ENCODE data around the gene EEF1E1.

The EEF1E1 gene

DNA sequence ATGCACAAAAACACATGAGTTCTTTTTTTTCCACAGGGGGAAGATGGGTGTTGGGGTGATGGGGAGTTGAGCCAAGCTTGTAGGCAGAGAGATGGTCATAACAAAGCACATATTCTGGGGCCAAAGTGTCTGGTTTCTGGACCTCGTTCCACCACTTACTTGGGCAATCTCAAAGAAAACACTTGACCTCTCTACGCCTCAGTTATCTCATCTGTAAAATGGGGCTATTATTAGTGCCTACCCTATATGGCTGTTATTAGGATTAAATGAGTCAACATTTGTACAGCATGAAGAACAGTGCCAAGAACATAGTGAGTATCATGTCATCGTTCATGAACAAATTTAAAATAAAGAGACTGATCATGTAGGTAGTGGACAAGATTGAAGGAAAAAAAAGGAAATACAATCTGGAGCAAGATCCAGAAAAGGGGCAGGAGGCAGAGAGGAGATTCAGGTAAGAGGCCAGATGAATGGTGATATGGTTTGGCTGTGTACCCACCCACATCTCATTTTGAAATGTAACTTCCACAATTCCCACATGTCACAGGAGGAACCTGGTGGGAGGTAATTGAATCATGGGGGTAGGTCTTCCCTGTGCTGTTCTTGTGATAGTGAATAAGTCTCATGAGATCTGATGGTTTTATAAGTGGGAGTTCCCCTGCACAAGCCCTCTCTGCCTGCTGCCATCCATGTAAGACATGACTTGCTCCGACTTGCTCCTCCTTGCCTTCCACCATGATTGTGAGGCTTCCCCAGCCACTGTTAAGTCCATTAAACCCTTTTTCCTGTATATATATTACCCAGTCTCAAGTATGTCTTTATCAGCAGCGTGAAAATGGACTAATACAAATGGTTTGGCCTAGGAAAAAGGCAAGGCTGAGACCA is 14.2 kb downstream of the EEF1E1 start:
- DNase-seq (ENCODE audit: low spot score): no peak

DNA sequence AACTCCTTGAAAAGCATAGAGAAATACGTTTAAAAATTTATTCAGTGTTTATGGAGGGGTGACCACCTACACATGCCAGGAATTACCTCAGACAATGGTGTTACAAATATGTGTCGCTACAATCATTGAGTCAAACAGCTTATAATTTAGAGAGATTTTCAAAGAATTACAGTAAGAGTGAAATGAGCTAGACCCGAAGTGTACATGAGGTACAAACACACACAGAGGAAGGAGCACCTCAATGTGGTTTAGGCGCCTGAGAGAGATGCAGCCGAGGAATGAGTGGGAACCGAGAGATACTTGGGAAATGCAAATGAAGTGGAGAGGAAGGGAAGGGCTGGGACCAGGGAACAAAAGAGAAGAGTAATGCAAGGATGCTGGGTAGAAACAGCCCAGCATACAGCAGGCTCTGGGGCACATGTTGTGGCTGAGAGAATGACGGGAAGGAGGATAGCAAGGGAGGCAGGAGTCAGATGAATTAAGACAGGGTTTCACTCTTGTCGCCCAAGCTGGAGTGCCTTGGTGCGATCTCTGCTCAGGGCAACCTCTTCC is 15.5 kb downstream of the EEF1E1 start:
- DNase-seq (ENCODE audit: low spot score): no peak

DNA sequence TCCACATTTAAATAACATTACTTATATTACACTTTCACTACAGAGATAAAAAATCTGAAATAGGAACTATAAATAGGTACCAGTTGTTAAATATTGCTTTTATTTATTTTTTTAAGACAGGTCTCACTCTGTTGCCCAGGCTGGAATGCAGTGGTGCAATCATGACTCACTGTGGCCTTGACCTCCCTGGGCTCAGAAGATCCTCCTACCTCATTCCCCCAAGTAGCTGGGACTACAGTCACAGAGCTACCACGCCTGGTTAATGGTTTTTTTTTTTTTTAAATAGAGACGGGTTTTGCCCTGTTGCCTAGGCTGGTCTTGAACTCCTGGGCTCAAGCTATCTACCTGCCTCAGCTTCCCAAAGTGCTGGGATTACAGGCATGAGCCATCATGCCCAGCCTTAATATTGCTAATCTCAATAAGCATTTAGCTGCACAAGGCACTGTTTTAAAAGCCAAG is 17.3 kb downstream of the EEF1E1 start:
- DNase-seq (ENCODE audit: low spot score): no peak

DNA sequence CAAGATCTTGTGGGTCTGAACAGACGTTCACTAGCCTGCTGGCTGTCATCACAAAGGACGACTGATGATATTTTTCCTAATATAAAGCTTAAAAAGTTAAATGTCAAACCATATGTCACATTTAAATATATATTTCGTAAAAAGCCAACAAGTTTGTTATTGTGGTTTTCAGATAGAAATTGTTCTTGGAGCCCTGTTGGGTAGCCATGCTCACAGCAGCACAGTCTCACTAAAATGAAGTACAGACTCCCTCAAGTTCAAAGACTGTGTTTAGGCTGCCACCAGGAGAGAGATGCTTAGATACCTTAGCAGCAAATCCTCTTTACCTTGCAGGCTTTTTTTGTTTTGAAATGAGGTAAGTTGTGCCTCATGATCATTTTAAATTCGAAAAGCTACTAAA is 17.8 kb downstream of the EEF1E1 start:
- DNase-seq (ENCODE audit: low spot score): no peak

DNA sequence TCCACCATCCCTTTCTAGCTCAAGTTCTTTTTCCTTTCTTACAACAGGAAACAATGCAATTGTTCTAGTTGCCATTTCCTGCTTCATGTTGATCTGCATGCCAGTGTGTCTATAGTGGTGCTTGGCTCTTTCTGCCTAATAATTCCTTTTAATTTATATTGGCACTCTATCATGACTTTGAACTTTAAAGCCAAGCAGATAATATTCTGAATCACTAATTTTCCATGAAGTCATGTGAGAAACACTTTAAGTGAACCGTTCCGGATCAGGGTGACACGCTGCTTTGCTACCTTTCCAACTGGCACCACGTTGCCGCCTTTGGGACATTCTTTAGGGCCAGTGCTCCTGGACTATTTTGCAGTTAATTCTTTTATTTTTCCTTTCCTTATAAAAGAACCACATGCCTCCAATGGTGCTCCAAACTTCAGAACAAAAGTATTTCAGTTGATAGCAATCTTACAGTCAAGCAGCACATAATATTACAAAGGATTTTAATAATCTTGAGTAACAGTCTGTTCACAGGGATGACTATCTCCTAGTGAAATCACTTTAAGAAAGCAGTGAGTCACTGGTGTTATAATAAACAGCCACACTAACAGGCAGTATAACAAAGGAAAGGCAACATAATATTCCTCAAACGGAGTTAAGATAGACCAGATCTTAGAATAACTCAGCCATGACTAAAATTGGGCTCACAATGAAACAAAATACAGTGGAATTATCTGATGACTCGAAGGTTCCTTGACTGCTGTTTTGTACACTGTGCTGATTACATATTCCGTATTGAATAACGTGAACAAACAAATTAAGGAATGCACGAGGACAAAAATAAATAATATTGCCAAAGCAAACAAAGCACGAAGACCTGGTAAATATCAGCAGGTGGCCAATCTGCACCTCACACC is 19.1 kb downstream of the EEF1E1 start:
- no peak for DNase-seq (ENCODE audit: low spot score)

DNA sequence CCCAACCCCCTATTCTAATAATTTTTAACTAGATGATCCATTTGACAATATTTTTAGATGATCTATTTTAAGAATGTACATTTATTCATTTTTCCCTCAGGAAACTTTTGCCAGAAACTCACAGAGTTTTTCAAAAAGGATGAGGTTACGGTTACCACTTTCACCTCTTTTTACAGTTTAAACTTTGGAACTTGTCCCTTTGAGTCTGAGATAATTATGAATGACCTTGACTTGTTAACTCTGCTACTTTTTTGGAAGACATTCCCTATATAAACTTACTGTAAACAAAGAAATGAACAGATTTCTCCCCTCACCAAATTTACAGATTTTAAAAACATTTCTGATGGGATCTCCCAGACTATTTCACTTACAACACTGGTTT is 19.8 kb downstream of the EEF1E1 start:
- no peak for DNase-seq (ENCODE audit: low spot score)

DNA sequence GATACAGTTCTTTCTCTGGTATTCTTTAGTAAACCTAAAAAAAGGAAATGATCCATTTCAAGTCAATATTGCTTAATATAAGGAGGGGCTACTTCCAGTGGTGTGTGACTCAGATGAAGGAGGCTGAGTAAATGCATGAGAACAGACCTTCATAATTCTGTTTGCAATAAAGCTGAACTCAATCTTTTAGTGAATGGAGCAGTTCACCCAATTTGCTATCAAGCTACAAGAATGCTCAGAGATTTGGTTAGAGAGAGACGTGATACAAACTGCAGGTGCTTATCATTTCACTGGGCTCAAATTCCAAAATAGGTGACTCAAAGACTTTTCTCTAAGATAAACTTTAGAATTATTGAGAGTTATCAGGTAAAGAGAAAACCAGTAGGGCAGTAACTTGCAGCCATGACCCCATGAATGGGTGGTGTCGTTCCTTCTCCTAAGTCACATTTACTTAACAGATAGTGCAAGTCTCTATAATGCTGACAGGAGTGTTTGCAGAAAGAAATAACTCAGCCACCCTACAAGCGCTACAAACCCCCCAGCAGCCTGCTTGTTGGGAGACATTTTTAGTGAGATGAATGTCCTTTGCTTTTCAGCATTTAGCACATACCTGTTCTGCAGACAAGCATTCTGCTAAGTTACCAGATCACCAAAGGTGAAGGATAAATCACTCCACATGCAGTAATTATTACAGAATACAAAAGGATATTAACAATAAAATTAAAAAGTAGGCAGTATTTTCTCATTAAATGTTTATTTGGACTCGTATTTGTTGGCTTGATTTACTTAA is 21.8 kb downstream of the EEF1E1 start:
- DNase-seq (ENCODE audit: low spot score): no peak

DNA sequence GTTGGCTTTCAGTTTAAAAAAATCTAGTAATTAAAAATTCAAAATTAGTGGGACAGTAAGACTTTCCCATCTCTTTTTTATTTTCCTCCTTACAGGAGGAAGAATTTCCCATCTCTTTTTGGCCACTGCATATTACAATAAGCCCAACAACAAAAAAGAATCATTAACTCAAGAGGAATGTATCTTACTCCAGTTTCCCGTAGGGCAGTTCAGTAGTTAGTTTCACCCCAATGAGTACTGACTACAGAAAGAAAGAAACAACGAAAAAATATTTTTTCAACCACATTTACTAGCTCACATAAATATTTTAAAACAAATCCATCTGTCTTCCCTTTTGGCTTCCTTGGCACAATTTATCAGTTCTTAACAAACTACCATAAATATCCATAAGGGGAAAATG is 23.2 kb downstream of the EEF1E1 start:
- DNase-seq (ENCODE audit: low spot score): no peak

DNA sequence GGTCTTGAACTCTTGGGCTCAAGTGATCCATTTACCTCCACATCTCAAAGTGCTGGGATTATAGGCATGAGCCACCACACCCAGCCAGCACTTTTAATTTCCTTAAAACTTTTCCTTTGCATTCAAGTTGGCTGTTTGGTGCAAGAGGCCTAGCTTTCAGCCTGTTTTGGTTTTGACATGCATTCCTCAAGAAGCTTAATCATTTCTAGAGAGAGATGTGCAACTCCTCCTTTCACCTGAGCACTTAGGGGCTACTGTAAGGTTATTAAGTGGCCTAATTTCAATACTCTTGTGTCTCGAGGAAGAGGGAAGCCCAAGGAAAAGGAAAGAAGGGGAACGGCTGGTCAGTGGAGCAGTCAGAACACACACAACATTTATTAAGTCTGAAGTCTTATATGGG is 24.4 kb downstream of the EEF1E1 start:
- DNase-seq (ENCODE audit: low spot score): no peak

DNA sequence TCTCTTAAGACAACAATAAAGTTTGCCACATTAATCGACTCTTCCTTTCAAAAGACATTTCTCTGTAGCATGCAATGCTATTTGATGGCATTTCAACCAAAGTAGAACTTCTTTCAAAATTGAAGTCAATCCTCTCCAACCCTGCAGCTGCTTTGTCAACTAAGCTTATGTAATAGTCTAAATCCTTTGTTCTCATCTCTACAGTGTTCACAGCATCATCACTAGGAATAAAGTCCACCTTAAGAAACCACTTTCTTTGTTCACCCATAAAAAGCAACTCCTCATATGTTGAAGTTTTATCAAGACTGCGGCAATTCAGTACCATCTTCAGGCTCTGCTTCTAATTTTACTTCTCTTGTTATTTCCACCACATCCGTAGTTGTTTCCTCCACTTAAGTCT is 26.6 kb downstream of the EEF1E1 start:
- no peak for DNase-seq (ENCODE audit: low spot score)

DNA sequence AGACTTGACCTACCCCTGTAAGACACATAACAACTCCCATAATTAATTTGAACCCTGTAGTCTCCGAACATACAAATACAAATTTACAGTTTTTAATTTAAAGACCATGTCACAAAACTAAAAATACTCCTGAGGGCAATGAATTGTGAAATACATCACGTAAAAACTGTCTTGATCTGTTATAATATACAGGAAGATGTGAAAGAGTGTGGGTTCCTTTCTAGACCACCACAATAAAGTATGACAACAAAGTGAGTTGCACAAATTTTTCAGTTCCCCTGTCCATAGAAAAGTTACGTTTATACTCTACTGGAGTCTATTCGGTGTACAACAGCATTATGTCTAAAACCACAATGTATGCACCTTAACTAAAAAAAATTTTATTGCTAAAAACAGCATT is 27.2 kb downstream of the EEF1E1 start:
- no peak for DNase-seq (ENCODE audit: low spot score)

DNA sequence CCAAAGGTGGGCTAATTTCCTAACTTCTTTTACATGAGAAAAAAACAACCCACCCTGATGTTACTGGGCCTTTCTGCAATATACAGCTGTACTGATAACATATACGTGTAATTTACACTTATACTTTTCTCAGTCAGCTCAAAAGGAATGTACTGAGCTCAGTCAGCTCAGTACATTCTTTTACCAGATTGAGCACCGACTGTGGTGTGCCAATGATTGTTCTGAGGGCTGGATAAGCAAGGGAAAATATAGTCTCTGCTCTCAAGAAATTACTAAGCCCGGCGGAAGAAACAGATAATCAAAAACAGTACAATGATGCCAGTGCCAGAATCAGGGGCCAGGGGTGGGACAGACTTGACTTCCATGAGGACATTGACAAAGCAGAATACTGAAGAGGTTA is 28.1 kb downstream of the EEF1E1 start:
- DNase-seq (ENCODE audit: low spot score): no peak

DNA sequence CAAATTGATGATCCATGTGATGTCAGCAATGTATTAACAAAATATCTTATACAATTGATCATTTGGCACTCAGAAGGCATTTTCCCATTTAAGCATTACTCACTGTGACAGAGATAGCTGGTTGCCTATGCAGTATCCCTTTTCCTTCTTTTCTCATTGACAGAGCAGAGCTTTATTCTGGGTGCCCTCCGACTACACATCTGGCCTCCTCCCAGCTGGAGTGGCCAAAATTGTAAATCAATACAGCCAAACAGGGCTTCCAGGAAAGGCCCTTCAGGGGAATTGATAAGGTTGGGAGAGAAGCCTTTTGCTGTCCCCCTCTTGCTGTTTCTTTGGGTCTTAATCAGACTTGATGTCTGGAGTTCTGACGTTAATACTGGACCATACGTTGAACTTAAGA is 28.6 kb downstream of the EEF1E1 start:
- DNase-seq (ENCODE audit: low spot score): no peak

DNA sequence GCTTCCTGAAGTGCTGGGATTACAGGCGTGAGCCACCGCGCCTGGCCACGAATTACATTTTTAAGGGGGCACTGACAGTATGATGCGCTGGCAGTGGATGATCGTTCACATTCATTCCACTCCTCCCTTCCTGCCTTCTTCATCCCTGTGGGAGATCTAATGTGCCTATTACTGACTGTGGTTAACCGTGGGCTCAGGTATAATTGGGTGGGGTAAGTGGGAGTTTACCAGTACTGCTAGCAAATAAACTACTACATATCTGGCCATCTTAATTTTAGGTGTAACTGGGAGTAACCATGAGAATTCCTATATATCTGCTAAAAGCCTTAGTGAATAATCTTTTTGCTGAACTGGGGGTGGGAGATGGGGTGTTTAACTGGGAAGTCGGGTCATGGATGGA is 31.6 kb downstream of the EEF1E1 start:
- no peak for DNase-seq (ENCODE audit: low spot score)

DNA sequence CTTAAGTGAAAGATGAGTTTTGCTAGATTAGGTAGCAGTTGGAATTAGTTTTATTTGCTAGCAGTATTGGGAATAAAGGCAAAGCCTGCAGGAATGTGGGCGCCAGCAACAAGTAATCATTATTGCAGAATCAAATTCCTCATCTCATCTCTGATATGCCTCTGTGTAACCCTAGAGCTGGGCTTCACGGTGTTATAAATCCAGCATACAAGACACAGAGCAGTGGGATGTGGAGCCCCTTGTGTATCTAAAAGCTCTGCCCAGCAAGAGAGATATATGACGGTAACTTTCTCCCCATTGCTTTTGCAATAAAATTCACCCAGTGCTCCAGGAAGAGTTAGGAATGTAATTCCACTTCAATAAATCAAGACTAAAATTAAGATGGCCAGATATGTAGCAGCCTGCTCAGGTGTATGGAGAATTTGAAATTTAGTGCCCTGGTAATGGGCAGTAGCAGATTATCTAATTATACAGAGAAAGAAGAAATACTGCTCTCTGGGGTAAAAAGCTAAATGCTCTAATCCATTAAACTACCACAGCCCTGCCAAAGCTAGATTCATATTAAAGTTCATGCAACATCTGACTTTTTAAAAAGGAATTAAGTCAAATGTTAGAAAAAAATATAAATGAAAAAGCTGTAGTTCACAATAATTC is 32.6 kb downstream of the EEF1E1 start:
- no peak for DNase-seq (ENCODE audit: low spot score)

DNA sequence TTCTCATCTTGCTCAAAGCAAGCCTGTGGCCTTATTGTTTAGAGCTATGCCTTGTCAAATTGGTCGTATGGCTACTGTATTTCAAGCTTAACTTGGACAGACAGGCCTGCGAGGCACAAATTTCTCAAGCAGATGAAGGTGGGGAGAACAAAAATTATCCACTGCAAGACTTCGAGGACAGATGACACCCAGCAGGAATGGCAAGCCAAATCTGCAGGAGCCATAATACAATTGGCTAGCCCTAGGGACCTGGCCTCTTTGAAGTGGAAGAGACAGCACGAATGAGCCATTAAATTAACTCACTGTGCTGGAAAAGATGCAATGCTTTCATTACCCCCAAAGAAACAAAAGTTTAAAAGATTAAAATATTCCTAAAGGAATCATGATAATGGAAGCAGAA is 33.2 kb downstream of the EEF1E1 start:
- DNase-seq (ENCODE audit: low spot score): no peak

DNA sequence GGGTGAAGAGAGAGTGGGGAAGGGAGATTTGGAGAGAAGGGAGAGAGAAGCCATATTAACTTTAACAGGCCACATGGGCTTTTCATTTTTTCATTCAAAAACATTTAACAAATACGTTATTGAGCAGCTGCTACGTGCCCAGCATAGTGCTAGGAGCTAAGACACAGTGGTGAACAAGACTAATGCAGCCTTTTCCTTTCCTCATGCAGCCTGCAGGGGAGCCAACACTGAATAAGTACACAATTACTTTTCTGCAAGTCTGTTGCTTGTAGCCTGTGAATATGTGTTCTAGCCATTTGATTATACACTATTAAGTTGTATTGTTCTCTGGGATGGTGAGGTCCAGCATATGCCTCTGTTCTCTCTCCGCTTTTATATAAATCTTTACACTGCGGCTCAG is 36.2 kb downstream of the EEF1E1 start:
- DNase-seq (ENCODE audit: low spot score): no peak

DNA sequence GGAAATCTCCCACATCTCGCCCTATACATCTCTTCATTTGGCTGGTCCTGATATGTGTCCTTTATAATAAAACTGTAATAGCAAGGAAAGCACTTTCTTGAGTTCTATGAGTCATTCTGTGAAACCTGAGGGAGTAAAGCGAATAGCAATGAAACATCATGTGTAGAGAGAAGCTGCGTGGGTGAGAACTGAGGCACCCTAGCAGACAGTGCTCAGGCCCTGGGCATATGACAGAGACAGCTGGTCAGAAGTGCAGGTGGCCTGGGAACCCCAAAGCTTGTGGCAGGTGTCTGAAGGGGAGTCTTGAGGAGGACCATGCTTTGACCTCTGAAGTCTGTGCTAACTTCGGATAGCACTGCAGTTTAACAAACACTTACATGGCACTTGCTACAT is 36.8 kb downstream of the EEF1E1 start:
- no peak for DNase-seq (ENCODE audit: low spot score)

DNA sequence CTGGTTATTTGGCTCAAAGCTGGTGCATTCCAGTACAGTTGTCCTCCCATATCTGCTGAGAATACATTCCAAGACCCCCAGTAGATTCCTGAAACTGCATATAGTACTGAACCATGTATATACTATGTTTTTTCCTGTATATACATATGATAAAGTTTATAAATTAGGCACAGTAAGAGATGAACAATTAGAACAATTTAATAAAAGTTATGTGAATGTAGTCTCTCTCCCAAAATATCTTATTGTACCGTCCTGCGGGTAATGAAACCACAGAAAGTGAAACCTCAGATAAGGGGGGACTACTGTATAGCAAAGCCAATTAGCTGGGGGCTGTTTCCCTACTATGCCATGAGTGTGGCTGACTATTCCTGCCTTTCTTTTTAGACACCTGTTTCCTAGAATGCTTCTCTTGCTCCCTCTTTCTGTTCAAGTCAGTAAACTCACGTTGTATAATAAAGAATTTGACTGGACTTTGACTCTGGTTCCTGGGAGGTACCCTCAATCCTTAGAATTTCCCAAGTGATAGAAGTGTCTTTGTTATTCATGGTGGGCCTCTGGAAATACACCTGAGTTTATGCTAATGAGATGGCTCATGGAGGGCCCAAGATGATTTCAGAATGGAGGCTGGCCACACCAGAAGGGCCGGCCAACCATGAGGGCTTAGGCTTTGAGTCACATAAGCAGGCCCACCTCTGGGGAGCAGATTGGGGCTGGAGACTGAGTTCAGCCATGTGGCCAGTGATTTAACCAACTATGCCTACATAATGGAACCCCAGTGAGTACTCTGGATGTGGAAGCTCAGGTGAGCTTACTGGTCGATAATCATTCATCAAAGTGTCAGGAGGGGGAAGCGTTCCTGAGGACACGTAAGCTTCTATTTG is 37.5 kb downstream of the EEF1E1 start:
- DNase-seq (ENCODE audit: low spot score): no peak

Data from globus pallidus (tissue), 1 donor.